NCI-H510A (cell line): Measurements from ENCODE around the gene NRN1.

ENCODE experiments used
- DNase-seq: peaks from one replicate; lab custom pipeline; 2025; lab: John Stamatoyannopoulos, UW

NRN1 gene

DNA sequence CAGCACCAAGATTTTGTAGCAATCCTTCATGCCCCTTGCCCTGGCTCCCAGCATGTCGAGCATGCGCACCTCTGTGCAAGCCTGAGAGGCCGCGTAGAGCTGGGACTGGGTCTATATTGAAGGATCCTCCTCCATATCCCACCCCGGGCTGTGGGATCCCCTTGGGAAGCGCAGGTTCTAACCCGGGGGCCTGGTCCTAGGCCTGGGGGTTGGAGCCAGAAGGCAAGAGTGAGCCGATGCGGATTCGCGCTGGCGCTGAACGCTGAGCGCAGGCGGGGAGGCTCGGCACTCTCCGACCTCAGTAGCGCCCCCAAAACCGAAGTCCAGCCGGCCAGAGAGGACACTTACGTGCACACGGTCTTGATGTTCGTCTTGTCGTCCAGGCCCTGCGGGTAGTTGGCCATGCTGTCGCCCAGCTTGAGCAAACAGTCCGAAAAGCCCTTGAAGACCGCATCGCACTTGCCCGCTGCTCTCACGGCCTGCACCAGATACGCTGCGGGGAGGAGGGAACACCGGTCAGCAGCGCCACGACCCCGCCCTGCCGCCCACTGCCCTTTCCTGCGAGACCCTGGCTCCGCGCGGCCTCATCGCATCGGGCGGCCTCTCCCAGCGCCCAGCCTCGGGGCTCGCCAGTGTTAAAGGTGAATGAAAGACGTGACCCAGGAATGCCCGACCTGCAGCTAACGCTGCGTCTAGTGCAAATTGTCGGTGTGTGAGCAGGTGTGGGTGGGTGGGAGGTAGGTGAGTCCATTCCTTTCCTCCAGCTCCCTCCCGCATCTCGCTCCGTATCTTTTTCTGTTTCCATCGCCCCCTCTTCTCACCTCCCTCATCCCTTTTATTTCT lies 4.5 kb downstream of the NRN1 start:
- DNase-seq: no peak

- no peak for DNase-seq
Observed at GRCh38 chr6:6001443-6001842, 5.3 kb downstream of the NRN1 start.

GRCh38 chr6:5999688-6000608 lies 6.8 kb downstream of the NRN1 start:
- no peak for DNase-seq

GRCh38 chr6:5998711-5999687 lies 7.7 kb downstream of the NRN1 start:
- DNase-seq: no peak

- DNase-seq: no peak
Observed at GRCh38 chr6:5998236-5998635, 8.5 kb downstream of the NRN1 start.

DNA sequence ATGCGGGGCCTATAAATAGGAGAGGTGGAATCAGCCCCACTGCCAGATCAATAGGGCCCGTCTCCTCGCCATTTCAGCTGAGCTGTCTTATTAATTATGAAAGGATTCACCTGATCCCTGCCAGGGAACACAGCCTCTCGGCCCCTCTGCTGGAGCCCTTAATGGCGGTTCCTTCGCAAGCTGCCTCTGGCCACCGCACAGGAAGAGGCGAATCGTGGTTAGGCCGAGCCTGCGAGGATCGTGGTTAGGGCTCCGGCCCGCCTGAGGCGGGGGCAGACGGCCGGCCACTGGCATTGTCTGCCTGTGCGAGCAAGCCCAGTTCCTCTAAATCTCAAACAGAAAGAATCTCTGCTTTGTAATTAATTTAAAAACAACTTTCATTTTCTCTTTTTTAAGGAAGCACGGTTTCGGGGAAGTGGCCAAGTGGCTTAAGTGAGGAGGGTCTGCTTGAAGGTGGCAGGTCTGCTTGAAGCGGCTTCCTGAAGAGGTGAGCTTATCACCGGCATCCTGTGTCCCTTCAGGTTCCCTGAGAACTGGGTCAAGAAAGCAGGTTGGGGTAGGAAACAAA lies 9.2 kb downstream of the NRN1 start:
- DNase-seq: no peak

DNA sequence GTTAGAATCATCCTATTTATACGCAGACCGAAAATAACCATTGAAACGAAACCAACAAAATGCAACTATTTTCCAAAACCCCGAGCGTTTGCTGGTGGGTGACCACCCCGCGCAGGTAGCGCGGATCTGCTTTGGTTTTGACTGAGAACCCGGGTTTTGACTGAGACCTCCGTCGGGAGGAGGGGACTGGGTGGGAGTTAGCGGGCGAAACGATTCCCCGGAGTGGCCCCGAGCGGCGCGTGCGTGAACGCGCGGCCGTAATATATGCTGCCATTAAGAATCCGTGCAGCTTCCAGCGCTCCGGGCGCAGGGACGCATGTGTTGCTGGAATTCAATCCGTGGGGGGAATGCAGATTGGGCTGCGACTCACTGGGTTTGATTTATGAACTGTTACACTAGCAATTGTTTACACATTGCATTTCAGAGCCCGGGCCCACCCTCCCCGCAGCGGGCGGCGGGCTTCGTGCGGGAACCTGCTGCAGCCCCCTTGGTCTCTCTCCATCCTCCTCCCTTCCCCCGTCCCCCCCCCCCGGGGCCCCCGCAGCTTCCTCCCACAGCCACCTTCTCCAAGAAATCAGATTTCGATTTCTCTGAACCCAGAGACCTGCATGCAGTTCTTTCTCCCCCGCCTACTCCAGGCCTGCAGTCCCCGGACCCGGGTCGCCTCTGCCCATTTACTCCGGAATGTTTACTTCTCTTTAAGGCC lies 9.9 kb downstream of the NRN1 start:
- DNase-seq: no peak

GRCh38 chr6:5995949-5996713 lies 10.6 kb downstream of the NRN1 start:
- no peak for DNase-seq

GRCh38 chr6:5995658-5995948 lies 11.1 kb downstream of the NRN1 start:
- no peak for DNase-seq

GRCh38 chr6:5994999-5995657 lies 11.6 kb downstream of the NRN1 start:
- DNase-seq: no peak

DNA sequence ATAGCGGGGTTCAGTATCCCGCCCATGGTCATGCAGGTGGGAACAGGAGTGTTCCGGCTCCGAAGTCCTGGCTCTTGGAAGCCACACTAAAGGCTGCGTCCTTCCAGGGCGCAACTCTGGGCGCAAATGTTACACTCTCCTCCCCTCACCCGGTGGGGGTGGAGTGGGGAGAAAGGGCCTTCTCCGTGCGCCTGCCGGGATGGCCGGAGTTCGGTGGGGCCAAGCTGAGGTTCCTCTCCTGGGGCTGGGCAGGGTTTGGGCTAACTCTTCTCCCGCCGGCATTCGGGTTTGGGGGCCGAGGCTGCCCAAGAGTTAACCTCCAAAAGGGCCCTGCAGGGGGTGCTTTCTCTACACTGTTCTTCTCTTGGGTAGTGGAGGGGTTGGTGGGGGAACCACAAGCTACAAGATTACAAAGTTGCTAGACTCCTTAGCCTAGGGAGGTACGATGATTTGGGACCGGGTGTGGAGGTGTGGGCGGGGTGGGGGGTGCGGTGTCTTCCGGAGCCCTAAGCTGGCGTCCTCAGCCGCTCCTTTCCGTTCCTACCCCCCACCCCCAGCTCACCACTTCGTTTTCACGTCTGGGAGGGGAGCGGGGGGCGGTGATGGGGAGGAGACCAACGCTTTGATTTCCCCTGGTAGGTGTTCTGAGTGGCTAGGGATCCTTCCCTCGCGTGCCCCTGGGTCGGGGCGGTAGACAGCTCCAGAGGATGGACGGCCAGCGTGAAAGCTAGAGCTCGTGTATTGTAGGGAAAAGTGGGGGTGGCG lies 12.3 kb downstream of the NRN1 start:
- DNase-seq: no peak

GRCh38 chr6:5992551-5993225 lies 14.0 kb downstream of the NRN1 start:
- no peak for DNase-seq

- DNase-seq: no peak
Observed at GRCh38 chr6:5990786-5991185, 15.9 kb downstream of the NRN1 start.

- no peak for DNase-seq
Observed at GRCh38 chr6:5989141-5989723, 17.5 kb downstream of the NRN1 start.

DNA sequence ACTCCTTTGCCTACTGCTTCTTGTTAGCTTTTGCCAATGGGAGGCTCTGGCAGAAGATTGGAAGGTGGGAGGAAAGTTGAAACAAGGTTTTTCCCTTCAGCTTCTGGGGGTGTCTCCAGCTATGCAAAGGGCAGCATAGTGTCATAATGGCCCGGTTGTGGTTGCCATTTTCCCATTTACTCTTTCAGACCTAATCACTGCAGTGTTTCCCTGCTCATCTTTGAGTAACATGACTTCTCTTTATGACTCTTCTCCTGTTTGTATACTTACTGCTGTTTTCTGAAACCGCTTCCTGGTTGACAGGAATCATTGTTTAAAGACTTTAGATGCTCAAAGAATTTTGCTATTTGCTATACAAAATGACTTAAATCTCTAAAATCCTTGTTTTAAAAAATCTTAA lies 19.9 kb downstream of the NRN1 start:
- DNase-seq: no peak

DNA sequence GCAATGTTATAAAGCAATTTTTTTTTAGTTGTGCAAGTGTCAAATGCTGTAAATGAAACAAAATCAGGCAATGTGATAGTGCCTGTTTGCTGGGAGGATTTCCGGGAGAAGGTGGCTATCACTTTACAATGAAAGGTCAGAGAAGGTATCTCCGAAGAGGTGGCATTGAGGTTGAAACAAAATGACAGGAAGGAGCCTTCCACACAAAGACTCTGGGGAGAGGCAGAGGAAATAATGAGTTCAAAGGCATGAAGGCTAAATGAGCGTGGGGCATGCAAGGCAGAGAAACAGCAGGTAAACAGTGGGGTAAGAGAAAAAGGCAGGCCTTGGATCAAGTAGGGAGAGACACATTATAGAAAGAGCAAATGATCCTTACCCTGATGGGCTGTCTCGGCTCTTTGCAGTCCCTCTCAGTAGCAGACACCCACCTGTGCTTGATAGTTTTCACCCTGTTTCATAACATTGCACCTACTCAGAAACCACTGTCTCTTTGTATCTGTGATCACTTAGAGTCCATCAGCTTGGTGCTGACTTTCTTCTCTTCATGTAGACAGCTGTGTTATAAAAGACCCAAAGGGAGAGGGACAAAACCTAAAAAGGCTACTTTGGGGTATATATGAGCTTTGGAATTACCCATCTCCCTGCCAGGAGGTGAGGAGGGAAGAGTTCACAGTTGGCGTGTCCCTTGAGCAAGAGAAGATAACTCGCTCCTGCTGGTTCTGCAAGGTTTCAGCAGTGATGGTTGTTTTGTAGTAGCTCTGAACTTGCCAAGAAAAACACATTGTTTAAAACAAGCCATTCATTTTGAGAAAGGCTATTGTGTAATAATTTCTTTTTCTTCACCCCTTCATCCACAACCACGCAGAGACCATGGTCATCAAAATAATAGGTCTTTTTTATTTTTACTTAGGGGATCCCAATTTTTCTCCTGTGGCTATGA lies 22.3 kb downstream of the NRN1 start:
- DNase-seq: no peak
